BJ (cell line): ENCODE data around the gene PRSS33. TPM values are rescaled to one million over a fixed set of nuclear protein-coding genes. Genes with fewer than 3 reads are reported as not detected.
A peak's percentile ranks its signal among the peaks of the same experiment; 100 is the strongest.

Experiments used
- CTCF ChIA-PET: fragments of 350-600 bp; formaldehyde crosslinking; extraction: SDS; loops from one replicate; lab custom pipeline; 2021; ENCODE audit warnings: antibody characterized with exemption, inconsistent platforms; lab: Yijun Ruan, JAX
- POLR2A ChIA-PET: fragments of 300-600 bp; sonication (Branson Sonifier 250); formaldehyde crosslinking; extraction: SDS; loops from one replicate; lab custom pipeline; 2021; ENCODE audit warnings: antibody characterized with exemption; lab: Charles Lee
- DNase-seq: peaks from one replicate; pipeline ENCODE4 v3.0.0-alpha.2; 2011; ENCODE audit warnings: low read depth
- H3K27me3 ChIP-seq: 2 replicates; pipeline ENCODE4 v1.6.0; 2011; ENCODE audit warnings: low read length; ENCODE audit not compliant: control insufficient read depth, insufficient read depth
- H3K36me3 ChIP-seq: 2 replicates; pipeline ENCODE4 v1.5.1; 2011; ENCODE audit warnings: low read length; ENCODE audit not compliant: control insufficient read depth, insufficient read depth
- H3K4me3 ChIP-seq: 2 replicates; pipeline ENCODE4 v1.5.1; 2011; ENCODE audit warnings: low read depth, mild to moderate bottlenecking, control low read depth, low read length
- CTCF ChIP-seq: IDR thresholded peaks from 2 replicates; pipeline ENCODE4 v1.5.1; 2011; ENCODE audit warnings: low read depth, mild to moderate bottlenecking, control low read depth, inconsistent platforms, low read length, moderate library complexity; ENCODE audit not compliant: insufficient read depth
- polyA plus RNA-seq: library from polyadenylated mRNA; depleted of rRNA; stranded (reverse); fragments of >200 nt; gene quantifications from 2 replicates; pipeline ENCODE4 v1.2.3, GENCODE V29; 2011

Gene PRSS33
- polyA plus RNA-seq, 1 experiment, result not detected

- peaks cover 44% of the 10 kb centered on the region for H3K27me3 ChIP-seq
- ChIA-PET POLR2A (no interaction called here), CTCF (no interaction called here)
- no peaks in the 10 kb centered on the region for H3K36me3 ChIP-seq
- H3K4me3 ChIP-seq, result no peak overlapping the region
- DNase-seq, result no peak
- no peak for TF ChIP-seq CTCF
Observed at GRCh38 chr16:2787961-2788360, 601 bp upstream of the PRSS33 start.

DNA sequence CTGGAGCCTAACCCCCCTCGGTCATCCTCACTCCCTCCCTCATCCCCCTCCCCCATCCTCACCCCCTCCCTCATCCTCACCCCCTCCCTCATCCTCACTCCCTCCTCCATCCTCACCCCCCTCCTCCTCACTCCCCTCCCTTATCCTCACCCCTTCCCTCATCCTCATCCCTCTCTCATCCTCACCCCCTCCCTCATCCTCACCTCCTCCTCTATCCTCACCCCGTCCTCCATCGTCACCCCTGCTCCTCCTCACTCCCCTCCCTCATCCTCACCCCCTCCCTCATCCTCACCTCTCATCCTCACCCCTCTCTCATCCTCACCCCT, 571 bp downstream of the PRSS33 start:
- TF ChIP-seq CTCF, result no peak
- H3K27me3 ChIP-seq, result peaks cover 44% of the 10 kb centered on the region
- CTCF ChIA-PET, result no interaction called here

DNA sequence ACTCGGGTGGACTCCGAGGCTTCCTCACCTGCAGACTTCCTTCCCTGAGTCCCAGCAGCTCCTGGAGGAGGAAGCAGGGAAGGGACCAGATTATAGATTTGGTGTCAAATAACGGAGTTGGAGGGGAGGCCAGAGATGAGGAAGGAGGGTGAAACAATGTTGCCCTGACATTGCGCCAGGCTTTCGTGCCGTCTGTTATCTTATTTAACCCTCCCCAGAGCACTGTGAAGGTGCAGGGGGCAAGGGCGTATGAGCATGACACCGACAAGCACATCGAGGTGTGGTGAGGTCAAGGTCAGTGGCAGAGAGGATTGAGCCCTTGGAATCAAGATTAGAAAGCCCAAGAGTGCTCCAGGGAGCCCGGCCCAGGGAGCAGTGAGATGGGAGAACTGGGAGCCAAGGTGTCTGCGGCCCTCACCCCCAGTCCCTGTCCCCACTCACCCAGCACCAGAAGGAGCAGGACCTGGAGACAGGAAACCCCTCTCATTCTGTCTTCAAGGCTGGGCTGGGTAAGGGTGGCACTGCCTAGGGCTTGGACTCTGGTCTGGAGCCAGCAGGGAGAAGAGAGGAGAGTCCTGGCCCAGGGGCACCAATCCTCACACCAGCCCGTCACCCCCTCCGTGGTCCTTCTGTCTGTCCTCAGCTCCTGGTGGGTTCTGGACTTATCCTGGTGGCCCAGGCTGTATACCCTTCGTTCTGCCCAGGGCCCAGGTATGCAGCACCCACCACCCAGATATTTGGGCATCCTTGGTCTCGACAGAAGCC, 1.1 kb downstream of the PRSS33 start:
- no peak for TF ChIP-seq CTCF
- POLR2A ChIA-PET, result no interaction called here
- Histone ChIP-seq H3K36me3 (no peaks in the 10 kb centered on the region), H3K27me3 (peaks cover 44% of the 10 kb centered on the region), H3K4me3 (no peak overlapping the region)
- no peak for DNase-seq
- CTCF ChIA-PET, result no interaction called here

More for the DNA sequence above, 571 bp downstream of the PRSS33 start:
- Histone ChIP-seq H3K36me3 (no peaks in the 10 kb centered on the region), H3K4me3 (no peak overlapping the region)
- no peak for DNase-seq
- POLR2A ChIA-PET, result no interaction called here

DNA sequence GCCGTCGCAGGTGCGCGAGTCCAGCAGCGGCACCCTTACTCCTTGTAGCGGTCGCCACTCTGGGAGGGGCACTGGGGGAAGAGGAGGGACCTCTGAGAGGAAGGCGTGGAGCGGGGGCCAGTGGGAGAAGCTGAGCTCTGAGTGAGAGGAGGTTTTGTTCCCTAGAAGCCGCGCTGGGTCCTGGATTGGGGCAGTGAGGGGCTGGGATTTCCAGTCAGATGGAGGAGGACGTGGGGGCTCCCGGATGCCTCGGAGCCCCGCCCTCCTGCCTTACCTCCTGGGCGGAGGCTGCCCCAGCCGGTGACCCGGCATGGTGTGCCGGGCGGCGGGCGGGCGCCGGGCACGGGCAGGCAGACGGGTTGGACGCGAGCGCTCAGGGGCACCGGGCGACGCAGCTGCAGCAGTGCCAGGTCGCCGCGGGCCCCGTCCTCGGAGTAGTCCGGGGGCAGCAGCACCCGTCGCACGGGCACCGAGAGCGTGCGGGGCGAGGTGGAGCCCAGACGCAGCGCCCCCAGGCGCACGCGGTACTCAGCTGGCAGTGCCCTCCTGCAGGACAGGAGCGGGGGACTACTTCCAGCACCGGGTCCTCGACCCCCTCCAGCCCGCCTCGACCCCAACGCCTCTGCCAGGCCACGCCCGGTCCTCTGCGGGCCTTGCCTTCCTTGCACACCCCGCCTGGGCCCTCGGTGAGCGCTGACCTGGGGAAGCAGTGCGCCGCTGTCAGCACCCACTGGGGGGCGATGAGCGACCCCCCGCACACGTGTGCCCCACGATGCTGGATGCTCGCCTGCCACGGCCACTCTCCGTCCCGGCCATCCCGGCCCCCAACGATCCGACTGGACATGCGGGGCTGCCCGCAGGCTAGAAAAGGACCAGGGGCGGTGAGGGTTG, 2.0 kb downstream of the PRSS33 start:
- ChIA-PET CTCF (interaction anchor here (1.0 to 1.3 kb wide), 2 partner anchors 13 to 53 kb away, joined by 3 to 4 read pairs; partner anchors contain the start of gene PRSS41), POLR2A (no interaction called here)
- H3K27me3 ChIP-seq, result peaks cover 37% of the 10 kb centered on the region

More for the DNA sequence above, 2.0 kb downstream of the PRSS33 start:
- 0 out of 2 replicates have a peak, but pooled peaks have one; percentile 2 for TF ChIP-seq CTCF
- Histone ChIP-seq H3K4me3 (no peak overlapping the region), H3K36me3 (no peaks in the 10 kb centered on the region)
- DNase-seq, result no peak
